Progenitor cell of endocrine pancreas (in vitro differentiated cells): Measurements from ENCODE around the gene AHSP. TPM values are rescaled to one million over a fixed set of nuclear protein-coding genes. Genes with fewer than 3 reads are reported as not detected.
"Not testable (repeated sequence)": the region's sequence is repeated elsewhere in the genome, so short reads cannot be mapped to it uniquely, and the experiment has no call there.

ENCODE experiments used
- DNase-seq: peaks from one replicate; pipeline ENCODE4 v3.0.0; 2021; ENCODE audit warnings: low spot score; ENCODE audit not compliant: unreplicated experiment
- H3K27ac Mint-ChIP-seq: 2 replicates; pipeline ENCODE4 v1.8.0; 2021; ENCODE audit warnings: mild to moderate bottlenecking, moderate library complexity, mixed read lengths
- H3K27me3 Mint-ChIP-seq: 2 replicates; pipeline ENCODE4 v1.8.0; 2021; ENCODE audit warnings: mixed read lengths
- H3K36me3 Mint-ChIP-seq: 2 replicates; pipeline ENCODE4 v1.8.0; 2022; ENCODE audit warnings: mixed read lengths; ENCODE audit not compliant: insufficient read depth
- H3K4me1 Mint-ChIP-seq: 2 replicates; pipeline ENCODE4 v1.8.0; 2021; ENCODE audit warnings: low read depth, mixed read lengths
- H3K4me3 Mint-ChIP-seq: 2 replicates; pipeline ENCODE4 v1.8.0; 2021; ENCODE audit warnings: low read depth, mild to moderate bottlenecking, moderate library complexity, mixed read lengths
- H3K9me3 Mint-ChIP-seq: 2 replicates; pipeline ENCODE4 v1.8.0; 2021; ENCODE audit warnings: low read depth, mixed read lengths
- CTCF ChIP-seq: fragments of 200-600 bp; sonication (generic); IDR thresholded peaks from one replicate; pipeline ENCODE4 v1.5.0; 2021; ENCODE audit warnings: antibody characterized with exemption, mild to moderate bottlenecking; ENCODE audit not compliant: unreplicated experiment
- total RNA-seq: library from RNA; stranded (reverse); gene quantifications from 2 replicates; pipeline ENCODE4 v1.2.1, GENCODE V29; 2021

Gene AHSP
- total RNA-seq, 1 donor from 2014 or later = not detected

- H3K27ac Mint-ChIP-seq = no peak overlapping the region
- DNase-seq = no peak
- H3K27me3 Mint-ChIP-seq = no peaks in the 10 kb centered on the region
- no peak overlapping the region for H3K4me3 Mint-ChIP-seq
- peaks cover 6% of the 10 kb centered on the region for H3K4me1 Mint-ChIP-seq
- no peak for TF ChIP-seq CTCF
- H3K36me3 Mint-ChIP-seq = peaks cover 9% of the 10 kb centered on the region
- no peaks in the 10 kb centered on the region for H3K9me3 Mint-ChIP-seq
Observed at GRCh38 chr16:31501966-31502348, 25.7 kb upstream of the AHSP start.

- peaks cover 11% of the 10 kb centered on the region for H3K4me1 Mint-ChIP-seq
- no peak for DNase-seq
- H3K27me3 Mint-ChIP-seq = no peaks in the 10 kb centered on the region
- H3K9me3 Mint-ChIP-seq = no peaks in the 10 kb centered on the region
- H3K36me3 Mint-ChIP-seq = peaks cover 4% of the 10 kb centered on the region
- H3K27ac Mint-ChIP-seq = no peak overlapping the region
- no peak for TF ChIP-seq CTCF
- no peak overlapping the region for H3K4me3 Mint-ChIP-seq
Observed at GRCh38 chr16:31502981-31503380, 24.7 kb upstream of the AHSP start.

- H3K36me3 Mint-ChIP-seq, H3K27ac Mint-ChIP-seq, H3K4me3 Mint-ChIP-seq, H3K9me3 Mint-ChIP-seq, H3K27me3 Mint-ChIP-seq, DNase-seq: not testable (repeated sequence)
- peaks cover 13% of the 10 kb centered on the region for H3K4me1 Mint-ChIP-seq
Observed at GRCh38 chr16:31503555-31503954, 24.1 kb upstream of the AHSP start.

- Mint-ChIP-seq H3K4me3 (no peak overlapping the region), H3K27me3 (no peaks in the 10 kb centered on the region), H3K27ac (peak overlapping the region; percentile 20)
Observed at GRCh38 chr16:31504159-31504558, 23.5 kb upstream of the AHSP start.

GRCh38 chr16:31505483-31505882 is 22.2 kb upstream of the AHSP start:
- Mint-ChIP-seq H3K9me3 (no peaks in the 10 kb centered on the region), H3K27ac (no peak overlapping the region), H3K36me3 (no peaks in the 10 kb centered on the region), H3K4me3 (no peak overlapping the region), H3K27me3 (no peaks in the 10 kb centered on the region), H3K4me1 (peaks cover 21% of the 10 kb centered on the region)
- DNase-seq = no peak
- TF ChIP-seq CTCF = no peak

More at GRCh38 chr16:31504159-31504558, 23.5 kb upstream of the AHSP start:
- no peak for TF ChIP-seq CTCF
- H3K4me1 Mint-ChIP-seq = peaks cover 19% of the 10 kb centered on the region
- no peaks in the 10 kb centered on the region for H3K9me3 Mint-ChIP-seq
- no peak for DNase-seq
- peaks cover 1% of the 10 kb centered on the region for H3K36me3 Mint-ChIP-seq

GRCh38 chr16:31507617-31507928 is 20.1 kb upstream of the AHSP start:
- H3K9me3 Mint-ChIP-seq = no peaks in the 10 kb centered on the region
- peak overlapping the region; percentile 98 for H3K27ac Mint-ChIP-seq

More at GRCh38 chr16:31507617-31507928, 20.1 kb upstream of the AHSP start:
- H3K27me3 Mint-ChIP-seq = peaks cover 5% of the 10 kb centered on the region
- H3K4me3 Mint-ChIP-seq = peak overlapping the region; percentile 93
- H3K36me3 Mint-ChIP-seq = no peaks in the 10 kb centered on the region
- no peak for TF ChIP-seq CTCF
- no peak for DNase-seq
- H3K4me1 Mint-ChIP-seq = peaks cover 21% of the 10 kb centered on the region
